IMR-90 (cell line): Measurements from ENCODE around the gene PLCB2. TPM values are rescaled to one million over a fixed set of nuclear protein-coding genes. Genes with fewer than 3 reads are reported as not detected.

Source experiments
- ATAC-seq: fragments of 200-7000 bp; cut with Tn5 transposase; 2 replicates; pipeline ENCODE4 v1.9.1; 2020; ENCODE audit warnings: low read depth, mild to moderate bottlenecking, moderate library complexity
- BruUV-seq: library from RNA; stranded (reverse); fragments of 400-500 nt; replicated peaks from 2 replicates; lab custom pipeline; 2021; lab: Mats Ljungman, UMichigan
- CTCF ChIA-PET: fragments of 300-600 bp; formaldehyde crosslinking; extraction: SDS; loops from one replicate; lab custom pipeline; 2021; ENCODE audit warnings: antibody characterized with exemption; lab: Yijun Ruan, JAX
- POLR2A ChIA-PET: fragments of 300-600 bp; sonication (Branson Sonifier 250); formaldehyde crosslinking; loops from one replicate; lab custom pipeline; 2022; ENCODE audit warnings: antibody characterized with exemption; ENCODE audit not compliant: unreplicated experiment; lab: Charles Lee
- DNase-seq: peaks from one replicate; pipeline ENCODE4 v3.0.0; 2013
- H2AFZ ChIP-seq: replicated peaks from 2 replicates; pipeline ENCODE3; 2013; ENCODE audit warnings: low read length, mild to moderate bottlenecking; ENCODE audit not compliant: poor library complexity
- H2AK5ac ChIP-seq: 2 replicates; pipeline ENCODE4 v1.6.1; 2013; ENCODE audit warnings: low read depth, low read length, inconsistent platforms
- H2AK9ac ChIP-seq: replicated peaks from 2 replicates; pipeline ENCODE3; 2013; ENCODE audit warnings: mild to moderate bottlenecking, low read depth, low read length, moderate library complexity; ENCODE audit not compliant: poor library complexity
- H2BK120ac ChIP-seq: 2 replicates; pipeline ENCODE4 v1.6.1; 2013; ENCODE audit warnings: low read depth, low read length, inconsistent platforms
- H2BK15ac ChIP-seq: 3 replicates; pipeline ENCODE4 v1.6.1; 2013; ENCODE audit warnings: low read depth, low read length, inconsistent platforms
- H2BK20ac ChIP-seq: 2 replicates; pipeline ENCODE4 v1.6.1; 2013; ENCODE audit warnings: low read depth, mild to moderate bottlenecking, inconsistent platforms, low read length, moderate library complexity
- H2BK5ac ChIP-seq: 2 replicates; pipeline ENCODE4 v1.6.1; 2013; ENCODE audit warnings: mild to moderate bottlenecking, low read depth, low read length, inconsistent platforms; ENCODE audit not compliant: poor library complexity, severe bottlenecking
- H3K14ac ChIP-seq: replicated peaks from 2 replicates; pipeline ENCODE4 v1.6.1; 2013; ENCODE audit warnings: low read depth, low read length, inconsistent platforms
- H3K18ac ChIP-seq: 2 replicates; pipeline ENCODE4 v1.6.1; 2013; ENCODE audit warnings: low read depth, low read length, control low read depth
- H3K23ac ChIP-seq: 2 replicates; pipeline ENCODE4 v1.6.1; 2013; ENCODE audit warnings: low read depth, low read length, inconsistent platforms
- H3K27ac ChIP-seq: 2 replicates; pipeline ENCODE4 v1.5.1; 2013; ENCODE audit warnings: mild to moderate bottlenecking, control low read depth, low read length; ENCODE audit not compliant: insufficient read depth
- H3K27me3 ChIP-seq: 2 replicates; pipeline ENCODE4 v1.6.1; 2013; ENCODE audit warnings: low read length; ENCODE audit not compliant: control insufficient read depth, insufficient read depth
- H3K36me3 ChIP-seq: 2 replicates; pipeline ENCODE4 v1.6.1; 2013; ENCODE audit warnings: low read length, mixed read lengths; ENCODE audit not compliant: control insufficient read depth, insufficient read depth
- H3K4ac ChIP-seq: 2 replicates; pipeline ENCODE4 v1.6.1; 2013; ENCODE audit warnings: low read depth, low read length, inconsistent platforms
- H3K4me1 ChIP-seq: 2 replicates; pipeline ENCODE4 v1.6.1; 2013; ENCODE audit warnings: low read length, mixed read lengths; ENCODE audit not compliant: control insufficient read depth, insufficient read depth
- H3K4me2 ChIP-seq: 2 replicates; pipeline ENCODE4 v1.6.1; 2013; ENCODE audit warnings: low read depth, mild to moderate bottlenecking, control low read depth, low read length, moderate library complexity
- H3K4me3 ChIP-seq: 2 replicates; pipeline ENCODE4 v1.5.1; 2013; ENCODE audit warnings: low read depth, mild to moderate bottlenecking, control low read depth, low read length, moderate library complexity; ENCODE audit not compliant: insufficient read depth
- H3K56ac ChIP-seq: 2 replicates; pipeline ENCODE4 v1.6.1; 2013; ENCODE audit warnings: low read length, inconsistent platforms; ENCODE audit not compliant: insufficient read depth; ENCODE audit errors: extremely low read depth
- H3K79me1 ChIP-seq, 2 experiments: 2 replicates each; pipeline ENCODE4 v1.6.1; 2013; ENCODE audit warnings: low read length in 2 of 2, inconsistent platforms in 1 of 2, low read depth in 1 of 2
- H3K9ac ChIP-seq: 2 replicates; pipeline ENCODE4 v1.6.1; 2013; ENCODE audit warnings: low read depth, low read length, control low read depth
- H3K9me1 ChIP-seq: 2 replicates; pipeline ENCODE4 v1.6.1; 2013; ENCODE audit warnings: low read length, inconsistent platforms; ENCODE audit not compliant: insufficient read depth
- H3K9me3 ChIP-seq: 2 replicates; pipeline ENCODE4 v1.6.1; 2013; ENCODE audit warnings: low read length; ENCODE audit not compliant: control insufficient read depth, insufficient read depth
- H4K20me1 ChIP-seq: 2 replicates; pipeline ENCODE4 v1.6.1; 2013; ENCODE audit warnings: low read length, inconsistent platforms; ENCODE audit not compliant: insufficient read depth
- H4K5ac ChIP-seq: 2 replicates; pipeline ENCODE4 v1.6.1; 2013; ENCODE audit warnings: mild to moderate bottlenecking, low read depth, low read length, control low read depth
- H4K8ac ChIP-seq, 2 experiments: 2 replicates each; pipeline ENCODE4 v1.6.1; 2013; ENCODE audit warnings: low read depth in 2 of 2, low read length in 2 of 2, control low read depth in 1 of 2, inconsistent platforms in 1 of 2
- H4K91ac ChIP-seq: 2 replicates; pipeline ENCODE4 v1.6.1; 2013; ENCODE audit warnings: low read depth, low read length, inconsistent platforms; ENCODE audit not compliant: insufficient read depth
- BHLHE40 ChIP-seq: fragments of 150-350 bp; IDR thresholded peaks from 2 replicates; pipeline ENCODE4 v1.6.1; 2016; ENCODE audit warnings: mild to moderate bottlenecking, low read depth, low read length
- CEBPB ChIP-seq: IDR thresholded peaks from 2 replicates; pipeline ENCODE4 v1.6.1; 2012; ENCODE audit warnings: low read depth, low read length, improper control_type of control experiment
- FOS ChIP-seq: fragments of 150-350 bp; IDR thresholded peaks from 2 replicates; pipeline ENCODE4 v1.6.1; 2016; ENCODE audit warnings: low read depth, low read length
- MXI1 ChIP-seq: IDR thresholded peaks from 2 replicates; pipeline ENCODE4 v1.6.1; 2012; ENCODE audit warnings: low read depth, mild to moderate bottlenecking, low read length, moderate library complexity, borderline replicate concordance
- NFE2L2 ChIP-seq: fragments of 150-350 bp; IDR thresholded peaks from 2 replicates; pipeline ENCODE4 v1.6.1; 2016; ENCODE audit warnings: low read depth, mild to moderate bottlenecking, low read length
- RFX5 ChIP-seq: IDR thresholded peaks from 2 replicates; pipeline ENCODE4 v1.8.0; 2012; ENCODE audit warnings: low read depth, mild to moderate bottlenecking, low read length, moderate library complexity
- WGBS, 2 experiments: methylation state at CpG; one replicate each; pipeline versions ENCODE4 v1.1.5 to v1.1.7; 2013; ENCODE audit warnings: missing lambda C conversion rate in 2 of 2; ENCODE audit not compliant: insufficient read length in 1 of 2; ENCODE audit errors: extremely low coverage in 2 of 2; 5-methylcytosine and 5-hydroxymethylcytosine counted together
- dilution Hi-C: fragments of 300-500 bp; cut with HindIII; formaldehyde crosslinking; loops from one replicate; pipeline ENCODE4 v1.14.3; 2018; ENCODE audit warnings: low sequenced_read_pairs; ENCODE audit not compliant: unreplicated experiment
- in situ Hi-C: fragments of 300-500 bp; cut with MboI; formaldehyde crosslinking; loops from 3 replicates; pipeline ENCODE4 v1.14.3; 2019; ENCODE audit warnings: low sequenced_read_pairs, inconsistent platforms, mixed read lengths
- intact Hi-C: fragments of 100-400 bp; cut with micrococcal nuclease; formaldehyde crosslinking; loops from 2 replicates; pipeline ENCODE4 v1.10.0; 2022
- polyA plus RNA-seq, 3 experiments: library from polyadenylated mRNA; depleted of rRNA; stranded (reverse); fragments of >200 nt; gene quantifications; 2 replicates each; pipeline ENCODE4 v1.2.3, GENCODE V29; 2012; ENCODE audit warnings: low replicate concordance in 1 of 3
- total RNA-seq: library from RNA; depleted of rRNA; stranded (reverse); fragments of >200 nt; gene quantifications from 2 replicates; pipeline ENCODE4 v1.2.3, GENCODE V29; 2012
- TF ChIP-seq, protein P1 (sequence below): fragments of 150-350 bp; IDR thresholded peaks from 2 replicates; pipeline ENCODE4 v1.6.1; 2016; ENCODE audit warnings: low read depth, mild to moderate bottlenecking, low read length, moderate library complexity, borderline replicate concordance

Gene PLCB2
- total and polyA plus RNA-seq, 2 of the 4 experiments (the other 2 are of a cell fraction), result 0.18 to 1.4 TPM

DNA sequence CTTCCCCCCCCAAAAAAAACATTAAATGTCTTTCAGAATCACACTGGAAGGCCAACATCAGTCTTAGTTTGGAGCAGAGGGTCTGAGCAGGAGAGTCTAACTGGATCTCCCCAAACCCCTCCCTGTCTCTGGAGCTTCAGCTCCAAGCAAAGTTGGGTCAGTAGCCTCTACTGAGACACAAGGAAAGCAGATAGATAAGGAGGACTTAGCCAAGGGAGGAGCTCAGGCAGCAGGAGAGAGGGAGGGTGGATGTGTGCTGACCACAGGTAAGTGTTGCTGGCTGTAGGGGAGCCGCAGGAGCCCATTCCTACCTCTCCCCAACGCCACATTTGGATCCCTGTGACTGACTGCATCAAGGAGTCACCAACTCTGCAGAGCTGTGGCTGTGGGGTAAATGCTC is 7.0 kb downstream of the PLCB2 start:
- TF ChIP-seq RFX5 (no peak), FOS (no peak), MXI1 (no peak), NFE2L2 (no peak), BHLHE40 (no peak), CEBPB (no peak)
- TF ChIP-seq, protein P1, sequence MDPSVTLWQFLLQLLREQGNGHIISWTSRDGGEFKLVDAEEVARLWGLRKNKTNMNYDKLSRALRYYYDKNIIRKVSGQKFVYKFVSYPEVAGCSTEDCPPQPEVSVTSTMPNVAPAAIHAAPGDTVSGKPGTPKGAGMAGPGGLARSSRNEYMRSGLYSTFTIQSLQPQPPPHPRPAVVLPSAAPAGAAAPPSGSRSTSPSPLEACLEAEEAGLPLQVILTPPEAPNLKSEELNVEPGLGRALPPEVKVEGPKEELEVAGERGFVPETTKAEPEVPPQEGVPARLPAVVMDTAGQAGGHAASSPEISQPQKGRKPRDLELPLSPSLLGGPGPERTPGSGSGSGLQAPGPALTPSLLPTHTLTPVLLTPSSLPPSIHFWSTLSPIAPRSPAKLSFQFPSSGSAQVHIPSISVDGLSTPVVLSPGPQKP, result no peak
- no peaks in the 10 kb centered on the region for H3K79me1 ChIP-seq
- no peaks in the 10 kb centered on the region for H3K9me1 ChIP-seq
- H3K18ac ChIP-seq, result no peak overlapping the region
- DNase-seq, result no peak
- ChIA-PET CTCF (interaction anchor here (1.0 kb wide), 1 partner anchor 22 kb away, joined by 3 read pairs; no protein-coding TSS in a partner anchor), POLR2A (interaction anchor here (0.7 kb wide), 1 partner anchor 10 kb away, joined by 7 read pairs; no protein-coding TSS in a partner anchor)
- no peak overlapping the region for H3K4me3 ChIP-seq
- dilution Hi-C loops, result no loop called here
- no peak overlapping the region for H2AK5ac ChIP-seq
- H2AK9ac ChIP-seq, result no peak overlapping the region
- no peak overlapping the region for H2AFZ ChIP-seq
- H2BK20ac ChIP-seq, result no peak overlapping the region
- H4K91ac ChIP-seq, result no peak overlapping the region
- no peaks in the 10 kb centered on the region for H4K20me1 ChIP-seq
- H3K14ac ChIP-seq, result no peak overlapping the region
- in situ Hi-C loops, result no loop called here
- H2BK5ac ChIP-seq, result no peak overlapping the region
- no peaks in the 10 kb centered on the region for H3K36me3 ChIP-seq
- ATAC-seq, result no peak
- H2BK120ac ChIP-seq, result no peak overlapping the region
- no peak overlapping the region for H3K56ac ChIP-seq
- no CpG with 5 or more reads among the region's 2 CpGs for WGBS, 2 experiments
- H3K27me3 ChIP-seq, result peaks cover 66% of the 10 kb centered on the region
- no peak overlapping the region for H2BK15ac ChIP-seq
- no peak overlapping the region for H3K4me2 ChIP-seq
- intact Hi-C loops, result no loop called here
- no peak overlapping the region for H3K4ac ChIP-seq
- H3K23ac ChIP-seq, result no peak overlapping the region
- H3K9me3 ChIP-seq, result peaks cover 8% of the 10 kb centered on the region
- no peak overlapping the region for H4K8ac ChIP-seq
- no peaks in the 10 kb centered on the region for H3K4me1 ChIP-seq
- BruUV-seq, result no TSS peak
- H3K9ac ChIP-seq, result no peak overlapping the region
- no peak overlapping the region for H4K5ac ChIP-seq
- H3K27ac ChIP-seq, result no peak overlapping the region
